A673 (cell line): Measurements from ENCODE around the gene GRAMD1A. TPM values are rescaled to one million over a fixed set of nuclear protein-coding genes. Genes with fewer than 3 reads are reported as not detected.
A peak's percentile ranks its signal among the peaks of the same experiment; 100 is the strongest.

Experiments used
- BruUV-seq: library from RNA; stranded (reverse); fragments of 400-500 nt; replicated peaks from 2 replicates; lab custom pipeline; 2021; lab: Mats Ljungman, UMichigan
- CTCF ChIA-PET: fragments of 300-600 bp; sonication (Branson Sonifier 250); formaldehyde crosslinking; loops from one replicate; lab custom pipeline; 2022; ENCODE audit warnings: antibody characterized with exemption; lab: Charles Lee
- POLR2A ChIA-PET: fragments of 300-600 bp; sonication (Branson Sonifier 250); formaldehyde crosslinking; loops from one replicate; lab custom pipeline; 2022; ENCODE audit warnings: antibody characterized with exemption; ENCODE audit not compliant: low non-redundant PET; lab: Charles Lee
- DNase-seq: peaks from one replicate; pipeline ENCODE4 v3.0.0-alpha.2; 2015; ENCODE audit warnings: low spot score
- H3K27ac ChIP-seq: fragments of 200-600 bp; sonication (generic); 2 replicates; pipeline ENCODE4 v1.5.1; 2016; ENCODE audit warnings: mixed run types, low read depth, mild to moderate bottlenecking, mixed read lengths, antibody characterized with exemption, low read length; ENCODE audit not compliant: poor library complexity, severe bottlenecking
- H3K27me3 ChIP-seq: fragments of 200-600 bp; sonication (generic); replicated peaks from 2 replicates; pipeline ENCODE4 v1.6.1; 2017; ENCODE audit warnings: mixed run types, low read depth, mild to moderate bottlenecking, mixed read lengths, antibody characterized with exemption, low read length; ENCODE audit not compliant: insufficient read depth, poor library complexity
- H3K36me3 ChIP-seq: fragments of 200-600 bp; sonication (generic); 2 replicates; pipeline ENCODE4 v1.6.1; 2016; ENCODE audit warnings: mixed run types, mild to moderate bottlenecking, mixed read lengths, antibody characterized with exemption, low read length; ENCODE audit not compliant: insufficient read depth, poor library complexity, severe bottlenecking
- H3K4me1 ChIP-seq: fragments of 200-600 bp; sonication (generic); 2 replicates; pipeline ENCODE4 v1.6.1; 2017; ENCODE audit warnings: mixed run types, mild to moderate bottlenecking, mixed read lengths, antibody characterized with exemption, low read length; ENCODE audit not compliant: insufficient read depth, poor library complexity, severe bottlenecking
- H3K4me3 ChIP-seq: fragments of 200-600 bp; sonication (generic); 2 replicates; pipeline ENCODE4 v1.5.1; 2016; ENCODE audit warnings: low read depth, mixed run types, mild to moderate bottlenecking, mixed read lengths, low read length; ENCODE audit not compliant: poor library complexity, severe bottlenecking
- H3K9me3 ChIP-seq: fragments of 200-600 bp; sonication (generic); 2 replicates; pipeline ENCODE4 v1.6.1; 2016; ENCODE audit warnings: mixed run types, low read depth, mild to moderate bottlenecking, mixed read lengths, antibody characterized with exemption, low read length; ENCODE audit not compliant: poor library complexity, severe bottlenecking
- CTCF ChIP-seq: fragments of 300-800, 200-600 bp; sonication (generic); conservative IDR thresholded peaks from 2 replicates; pipeline ENCODE4 v1.5.1; 2017; ENCODE audit warnings: low read depth, mild to moderate bottlenecking, antibody characterized with exemption, low read length, moderate library complexity, mixed read lengths
- EZH2 ChIP-seq: fragments of 200-600 bp; sonication (generic); IDR thresholded peaks from 2 replicates; pipeline ENCODE4 v1.6.1; 2017; ENCODE audit warnings: borderline replicate concordance, low read depth, mild to moderate bottlenecking, mixed read lengths, antibody characterized with exemption, low read length; ENCODE audit not compliant: poor library complexity, severe bottlenecking
- intact Hi-C: fragments of 100-400 bp; cut with micrococcal nuclease; formaldehyde crosslinking; loops from one replicate; pipeline ENCODE4 v1.10.0; 2022; ENCODE audit not compliant: unreplicated experiment
- total RNA-seq: library from RNA; stranded (reverse); gene quantifications from 2 replicates; pipeline ENCODE4 v1.2.3, GENCODE V29; 2021

Gene GRAMD1A
- total RNA-seq, 1 experiment from 2014 or later: 87.3 TPM

GRCh38 chr19:35063940-35064818, 64.1 kb downstream of the GRAMD1A start:
- CTCF ChIA-PET: interaction anchor here (0.6 kb wide), 1 partner anchor 65 kb away, joined by 10 read pairs; no protein-coding TSS in a partner anchor
- Histone ChIP-seq H3K9me3 (no peaks in the 10 kb centered on the region), H3K4me1 (no peaks in the 10 kb centered on the region), H3K27ac (no peak overlapping the region), H3K36me3 (no peaks in the 10 kb centered on the region), H3K4me3 (no peak overlapping the region), H3K27me3 (no peaks in the 10 kb centered on the region)
- BruUV-seq: no TSS peak
- intact Hi-C loops: no loop called here
- POLR2A ChIA-PET: no interaction called here
- no peak for TF ChIP-seq EZH2
- no peak for TF ChIP-seq CTCF
- DNase-seq: peak; percentile 35

DNA sequence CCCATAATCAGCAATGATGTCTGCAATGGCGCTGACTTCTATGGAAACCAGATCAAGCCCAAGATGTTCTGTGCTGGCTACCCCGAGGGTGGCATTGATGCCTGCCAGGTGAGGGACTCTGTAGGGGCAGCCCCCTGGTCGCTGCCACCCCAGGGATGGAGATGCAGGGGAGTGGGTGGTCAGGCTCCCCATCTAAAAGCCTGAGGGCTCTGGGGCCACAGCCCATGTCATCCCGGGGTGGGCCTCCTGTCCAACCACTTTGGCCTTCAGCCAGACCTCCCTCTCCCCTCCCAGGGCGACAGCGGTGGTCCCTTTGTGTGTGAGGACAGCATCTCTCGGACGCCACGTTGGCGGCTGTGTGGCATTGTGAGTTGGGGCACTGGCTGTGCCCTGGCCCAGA, 65.5 kb downstream of the GRAMD1A start:
- H3K36me3 ChIP-seq: no peaks in the 10 kb centered on the region
- no peak for DNase-seq
- ChIA-PET POLR2A (no interaction called here), CTCF (no interaction called here)
- no peak overlapping the region for H3K27ac ChIP-seq
- no peaks in the 10 kb centered on the region for H3K4me1 ChIP-seq
- no TSS peak for BruUV-seq
- H3K27me3 ChIP-seq: no peaks in the 10 kb centered on the region
- peaks cover 3% of the 10 kb centered on the region for H3K9me3 ChIP-seq
- no peak overlapping the region for H3K4me3 ChIP-seq
- TF ChIP-seq CTCF: no peak
- TF ChIP-seq EZH2: no peak
- intact Hi-C loops: no loop called here

GRCh38 chr19:35066121-35066520, 66.0 kb downstream of the GRAMD1A start:
- intact Hi-C loops: loop anchor here (2.0 kb wide), 1 partner anchor 69 kb away; the partner anchor contains the start of gene LGI4
- BruUV-seq: no TSS peak
- Histone ChIP-seq H3K9me3 (peaks cover 4% of the 10 kb centered on the region), H3K4me3 (no peak overlapping the region), H3K27me3 (no peaks in the 10 kb centered on the region), H3K36me3 (no peaks in the 10 kb centered on the region), H3K27ac (no peak overlapping the region), H3K4me1 (no peaks in the 10 kb centered on the region)
- POLR2A ChIA-PET: no interaction called here
- no peak for TF ChIP-seq EZH2
- no peak for TF ChIP-seq CTCF
- CTCF ChIA-PET: interaction anchor here (1.1 kb wide), 1 partner anchor 22 kb away, joined by 5 read pairs; no protein-coding TSS in a partner anchor
- DNase-seq: no peak
